GM19193 (cell line): Measurements from ENCODE around the gene N4BP3.

ENCODE experiments used
- POLR2A ChIP-seq: IDR thresholded peaks from 4 replicates; pipeline ENCODE4 v1.6.1; 2011; ENCODE audit not compliant: insufficient read depth, insufficient read length; ENCODE audit errors: extremely low read depth

Gene N4BP3

DNA sequence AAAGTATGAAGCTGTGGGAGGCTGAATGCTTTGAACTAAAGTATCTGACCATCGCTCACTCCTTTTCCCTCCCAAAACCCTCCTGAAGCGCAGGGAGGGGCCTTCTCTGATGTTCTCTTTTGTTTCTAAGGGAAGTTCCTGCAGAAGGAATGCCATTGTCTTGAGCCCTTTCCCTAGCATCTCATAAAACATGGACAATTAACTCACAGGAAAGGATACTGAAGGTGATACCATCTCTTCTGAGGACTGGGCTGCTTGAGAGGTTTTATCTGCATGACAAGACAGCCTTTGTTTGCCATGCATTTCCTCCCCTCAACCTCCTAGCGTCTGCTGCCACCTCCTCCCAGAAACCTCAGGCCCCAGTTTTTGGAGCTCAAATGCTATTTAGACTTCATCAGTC is 13.2 kb downstream of the N4BP3 start:
- TF ChIP-seq POLR2A = no peak

DNA sequence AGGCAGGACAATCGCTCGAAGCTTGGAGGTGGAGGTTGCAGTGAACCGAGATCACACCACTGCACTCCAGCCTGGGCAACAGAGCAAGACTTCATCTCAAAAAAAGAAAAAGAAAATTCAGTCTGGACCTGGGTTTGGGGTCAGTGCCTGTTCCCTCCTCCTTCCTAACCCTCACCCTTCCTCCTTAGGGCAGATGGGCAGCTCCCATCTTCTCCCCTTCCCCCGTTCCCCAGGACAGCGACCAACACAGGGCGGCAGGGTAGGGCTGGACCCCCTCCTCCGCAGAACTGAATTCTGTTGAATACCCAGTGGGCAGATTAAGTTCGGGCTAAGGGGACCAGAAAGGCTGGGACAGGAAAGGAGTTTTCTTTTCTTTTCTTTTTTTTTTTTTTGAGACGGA is 16.0 kb downstream of the N4BP3 start:
- TF ChIP-seq POLR2A = no peak

DNA sequence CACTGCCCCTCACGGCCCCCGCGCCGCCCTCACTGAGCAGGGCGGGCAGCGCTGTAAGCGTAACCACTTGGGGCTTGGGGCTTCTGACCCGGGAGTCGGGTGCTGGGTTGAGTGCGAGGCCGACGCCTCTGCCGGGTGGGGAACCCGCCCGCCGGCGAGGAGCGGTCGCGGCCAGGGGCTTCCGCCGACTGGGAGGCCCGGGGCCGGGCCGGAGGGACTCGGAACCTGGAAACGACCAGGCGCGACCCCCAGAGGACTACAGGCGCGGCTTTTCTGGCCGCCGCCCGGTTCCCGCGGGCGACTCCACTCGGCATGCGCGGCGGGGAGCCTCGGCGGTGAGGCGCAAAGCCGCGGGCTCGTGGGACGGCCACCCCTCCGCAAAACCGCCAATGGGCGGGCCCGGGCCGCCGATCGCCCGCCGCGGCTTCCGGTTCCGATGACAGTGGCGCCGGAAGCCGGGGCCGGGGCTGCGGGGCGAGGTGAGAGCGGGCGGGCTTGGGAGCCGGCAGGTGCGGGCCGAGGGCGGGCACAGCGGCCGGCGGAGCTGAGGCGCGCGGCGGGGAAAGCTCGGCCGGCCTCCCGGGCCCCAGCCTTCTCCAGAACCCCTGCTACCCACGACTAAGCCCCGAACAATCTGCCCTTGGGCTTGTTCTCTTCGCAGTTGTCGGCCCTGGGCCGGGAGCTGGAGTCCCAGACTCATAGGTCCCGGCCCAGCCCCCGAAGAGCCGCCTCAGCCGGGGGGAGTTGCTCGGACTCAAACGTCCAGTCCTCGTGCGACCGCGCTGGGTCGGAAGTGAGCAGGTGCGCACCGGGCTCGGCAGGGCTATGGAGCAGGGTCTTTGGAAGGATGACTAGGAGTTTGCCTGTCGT is 17.5 kb downstream of the N4BP3 start, which contains the start of gene RMND5B:
RMND5B (plus strand) TSS at position 439 of the 870 bp plus-strand sequence. CDS start 7,106 bp downstream, outside the sequence.
- peak; percentile 83 for TF ChIP-seq POLR2A

DNA sequence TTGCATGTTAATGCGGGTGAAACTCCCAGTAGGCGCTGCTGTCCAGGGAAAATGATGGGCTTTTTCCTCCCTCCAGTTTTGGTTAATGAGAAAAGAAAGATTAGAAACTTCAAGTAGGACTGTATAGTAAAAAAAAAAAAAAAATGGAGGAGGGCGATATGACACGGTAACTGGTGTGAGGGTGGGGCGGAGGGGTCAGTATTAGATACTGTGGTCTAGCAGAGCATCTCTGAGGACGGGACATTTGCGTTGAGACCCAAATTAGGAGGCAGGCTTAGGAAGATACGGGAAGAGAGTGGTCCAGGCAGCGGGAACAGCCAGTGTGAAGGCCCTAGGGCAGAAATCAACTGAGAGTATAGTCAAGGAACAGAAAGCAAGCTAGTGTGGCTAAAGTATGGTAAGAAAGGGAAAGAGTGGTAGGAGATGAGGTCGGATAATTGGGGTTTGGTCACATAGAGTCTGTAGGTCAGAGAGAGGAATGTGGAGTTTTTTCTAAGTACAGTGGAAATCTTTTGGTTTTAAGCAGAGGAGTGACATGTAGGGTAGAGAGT is 18.2 kb downstream of the N4BP3 start:
- TF ChIP-seq POLR2A = no peak

DNA sequence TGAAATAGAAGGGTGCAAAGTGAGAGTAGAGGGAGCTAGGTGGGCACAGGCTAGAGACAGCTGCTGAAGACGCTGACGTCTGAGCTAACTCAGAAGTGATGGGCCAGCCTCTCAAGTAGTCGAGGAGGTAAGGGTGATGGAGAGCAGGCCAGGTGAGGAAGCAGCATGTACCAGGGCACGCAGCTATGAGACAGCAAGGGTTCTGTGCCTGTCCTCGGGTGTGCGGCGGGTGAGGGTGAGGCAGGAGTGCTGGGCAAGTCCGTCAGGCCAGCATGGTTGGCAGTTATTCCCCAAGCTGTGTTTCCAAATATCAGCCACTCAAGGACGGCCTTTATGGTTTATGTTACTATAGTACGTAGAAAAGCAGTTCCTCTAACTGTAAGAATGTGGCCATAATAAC is 23.7 kb downstream of the N4BP3 start:
- no peak for TF ChIP-seq POLR2A

DNA sequence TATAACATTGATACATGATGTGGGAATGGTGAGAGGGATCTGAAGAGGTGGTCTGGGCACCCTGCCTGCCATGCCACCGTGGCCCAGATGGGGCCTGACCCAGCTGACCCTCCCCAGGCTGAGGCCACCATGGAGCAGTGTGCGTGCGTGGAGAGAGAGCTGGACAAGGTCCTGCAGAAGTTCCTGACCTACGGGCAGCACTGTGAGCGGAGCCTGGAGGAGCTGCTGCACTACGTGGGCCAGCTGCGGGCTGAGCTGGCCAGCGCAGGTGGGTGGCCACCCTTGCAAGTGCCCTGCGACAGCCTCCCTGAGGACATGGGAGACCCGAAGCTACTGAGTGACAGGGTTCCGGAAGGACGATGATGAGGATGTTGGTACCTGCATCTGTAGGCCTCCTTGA is 24.7 kb downstream of the N4BP3 start:
- no peak for TF ChIP-seq POLR2A

DNA sequence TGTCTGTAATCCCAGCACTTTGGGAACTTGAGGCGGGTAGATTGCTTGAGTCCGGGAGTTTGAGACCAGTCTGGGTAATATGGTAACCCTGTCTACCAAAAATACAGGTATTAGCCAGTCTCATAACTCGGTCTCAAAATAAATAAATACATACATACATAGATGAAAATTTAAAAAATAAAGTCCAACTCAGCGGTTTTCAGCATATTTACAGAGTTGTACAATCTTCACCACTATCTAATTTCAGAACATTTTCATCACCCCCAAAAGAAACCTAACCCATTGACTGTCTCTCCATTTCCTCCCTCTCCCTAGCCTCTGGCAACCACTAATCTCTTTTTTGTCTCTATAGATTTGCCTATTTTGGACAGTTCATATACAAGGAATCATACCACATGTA is 28.2 kb downstream of the N4BP3 start:
- TF ChIP-seq POLR2A = no peak

DNA sequence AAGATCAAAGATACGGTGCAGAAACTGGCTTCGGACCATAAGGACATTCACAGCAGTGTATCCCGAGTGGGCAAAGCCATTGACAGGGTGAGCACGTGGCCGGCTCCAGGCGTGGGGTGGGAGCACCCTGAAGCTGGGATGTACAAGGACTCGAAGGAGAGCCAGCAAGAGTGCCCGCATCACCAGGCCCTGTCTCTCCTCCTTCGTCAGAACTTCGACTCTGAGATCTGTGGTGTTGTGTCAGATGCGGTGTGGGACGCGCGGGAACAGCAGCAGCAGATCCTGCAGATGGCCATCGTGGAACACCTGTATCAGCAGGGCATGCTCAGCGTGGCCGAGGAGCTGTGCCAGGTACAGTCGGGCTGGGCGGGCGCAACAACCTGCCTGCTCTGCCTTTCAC is 29.3 kb downstream of the N4BP3 start:
- TF ChIP-seq POLR2A = no peak

DNA sequence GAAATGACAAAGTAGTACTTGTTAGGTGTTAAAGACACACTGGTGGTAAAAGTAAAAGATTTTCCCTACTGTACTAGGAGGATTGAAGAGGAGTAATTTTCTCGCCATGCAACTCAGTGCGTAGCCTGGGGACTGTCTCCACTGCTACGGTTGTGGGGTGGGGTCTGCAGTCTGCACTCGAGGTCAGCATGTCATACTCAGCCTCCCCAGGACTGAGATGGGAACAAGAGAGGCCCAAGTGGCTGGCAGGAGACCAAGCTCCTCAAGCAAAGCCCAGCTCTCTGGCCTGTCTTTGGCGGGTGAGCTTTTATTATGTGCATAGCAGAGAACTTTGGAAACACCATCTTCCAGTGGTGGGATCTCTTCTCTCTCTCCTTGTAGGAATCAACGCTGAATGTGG is 29.9 kb downstream of the N4BP3 start:
- TF ChIP-seq POLR2A = no peak

DNA sequence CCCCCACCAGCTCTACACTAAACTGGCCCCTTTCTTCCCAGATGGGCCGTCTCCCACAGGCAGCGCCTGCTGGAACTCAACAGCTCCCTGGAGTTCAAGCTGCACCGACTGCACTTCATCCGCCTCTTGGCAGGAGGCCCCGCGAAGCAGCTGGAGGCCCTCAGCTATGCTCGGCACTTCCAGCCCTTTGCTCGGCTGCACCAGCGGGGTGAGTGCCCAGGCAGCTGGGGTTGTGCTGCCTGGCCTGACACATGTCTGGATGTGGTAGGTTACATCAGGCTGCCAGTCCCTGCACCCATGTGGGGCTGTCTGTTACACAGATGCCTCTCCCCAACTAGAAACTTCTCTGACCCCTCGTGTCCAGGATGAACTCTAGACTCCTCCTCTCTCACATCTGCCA is 30.6 kb downstream of the N4BP3 start:
- TF ChIP-seq POLR2A = no peak

DNA sequence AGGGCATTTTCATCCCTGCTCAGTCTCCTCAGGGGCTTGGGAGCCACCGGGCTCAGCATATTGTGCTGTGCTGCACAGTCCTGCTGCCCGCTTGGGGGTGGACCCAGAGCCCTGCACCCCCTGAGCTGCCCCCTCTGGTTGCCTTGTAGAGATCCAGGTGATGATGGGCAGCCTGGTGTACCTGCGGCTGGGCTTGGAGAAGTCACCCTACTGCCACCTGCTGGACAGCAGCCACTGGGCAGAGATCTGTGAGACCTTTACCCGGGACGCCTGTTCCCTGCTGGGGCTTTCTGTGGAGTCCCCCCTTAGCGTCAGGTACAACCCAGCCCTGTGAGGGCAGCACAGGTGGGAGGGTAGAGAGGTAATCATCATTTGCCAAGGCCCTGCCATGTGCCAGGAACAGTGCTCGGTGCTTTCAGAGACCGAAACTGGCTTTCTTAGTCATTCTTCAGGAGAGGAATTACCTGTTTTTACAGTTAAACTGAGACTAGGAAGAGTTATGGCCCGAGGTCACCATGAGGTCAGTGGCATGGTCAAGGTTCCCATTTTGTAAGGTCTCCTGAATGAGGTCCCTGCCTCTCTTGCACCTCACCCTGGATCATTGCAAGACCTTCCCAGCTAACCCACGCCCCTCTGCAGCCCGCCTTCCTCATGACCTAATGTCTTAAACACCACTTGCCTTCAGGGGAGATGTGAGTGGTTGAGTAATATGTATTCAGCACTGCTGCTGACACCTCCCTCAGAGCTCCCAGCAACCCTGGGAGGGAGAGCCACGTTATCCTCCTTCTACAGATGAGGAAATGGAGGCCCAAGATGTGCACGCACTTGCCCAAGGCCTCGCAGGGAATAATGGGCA is 32.9 kb downstream of the N4BP3 start:
- TF ChIP-seq POLR2A = peak; percentile 25

DNA sequence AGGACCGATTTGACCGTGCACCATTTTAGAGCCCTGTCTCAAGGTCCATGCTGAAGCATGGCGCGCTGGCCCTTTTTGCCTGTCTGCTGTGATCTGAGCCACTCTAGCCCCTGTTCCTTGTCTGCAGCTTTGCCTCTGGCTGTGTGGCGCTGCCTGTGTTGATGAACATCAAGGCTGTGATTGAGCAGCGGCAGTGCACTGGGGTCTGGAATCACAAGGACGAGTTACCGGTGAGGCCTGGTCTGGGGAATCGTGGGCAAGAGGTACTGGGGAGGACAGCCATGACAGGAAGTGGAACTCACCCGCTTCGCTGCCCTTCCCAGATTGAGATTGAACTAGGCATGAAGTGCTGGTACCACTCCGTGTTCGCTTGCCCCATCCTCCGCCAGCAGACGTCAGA is 34.1 kb downstream of the N4BP3 start:
- no peak for TF ChIP-seq POLR2A

DNA sequence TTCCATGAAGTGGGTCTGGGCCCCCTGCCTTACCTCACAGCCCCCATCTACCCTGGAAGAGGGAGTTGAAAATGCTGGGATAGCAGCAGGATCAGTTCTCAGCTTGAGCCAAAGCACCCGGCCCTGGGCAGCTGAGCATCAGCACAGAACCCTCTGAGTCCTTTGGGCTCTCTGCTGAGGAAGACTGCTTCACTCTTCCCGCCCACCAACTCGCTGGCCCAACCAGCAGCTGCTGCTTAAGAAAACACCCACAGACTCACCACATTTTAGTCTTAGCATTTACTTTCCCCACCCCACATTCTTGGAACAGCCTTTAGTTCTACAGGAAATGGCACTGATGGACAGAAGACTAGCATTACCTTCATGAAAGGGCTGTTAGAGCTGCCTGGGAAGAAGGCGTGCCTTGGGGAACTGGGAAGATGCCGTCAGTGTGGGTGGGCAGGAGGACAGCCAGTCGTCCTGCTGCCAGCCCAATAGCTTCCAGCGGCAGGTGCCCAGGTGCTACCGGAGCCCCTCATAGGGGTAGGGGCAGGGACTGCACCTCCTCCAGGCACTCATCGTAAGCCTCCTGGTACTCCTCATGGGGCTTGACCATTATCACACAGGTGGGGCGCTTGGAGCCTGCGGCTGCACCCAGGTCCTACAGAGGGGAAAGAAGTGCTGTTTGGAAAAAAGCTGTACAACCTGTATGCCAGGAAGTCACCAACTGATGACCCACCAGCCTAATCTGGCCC is 36.0 kb downstream of the N4BP3 start:
- no peak for TF ChIP-seq POLR2A

DNA sequence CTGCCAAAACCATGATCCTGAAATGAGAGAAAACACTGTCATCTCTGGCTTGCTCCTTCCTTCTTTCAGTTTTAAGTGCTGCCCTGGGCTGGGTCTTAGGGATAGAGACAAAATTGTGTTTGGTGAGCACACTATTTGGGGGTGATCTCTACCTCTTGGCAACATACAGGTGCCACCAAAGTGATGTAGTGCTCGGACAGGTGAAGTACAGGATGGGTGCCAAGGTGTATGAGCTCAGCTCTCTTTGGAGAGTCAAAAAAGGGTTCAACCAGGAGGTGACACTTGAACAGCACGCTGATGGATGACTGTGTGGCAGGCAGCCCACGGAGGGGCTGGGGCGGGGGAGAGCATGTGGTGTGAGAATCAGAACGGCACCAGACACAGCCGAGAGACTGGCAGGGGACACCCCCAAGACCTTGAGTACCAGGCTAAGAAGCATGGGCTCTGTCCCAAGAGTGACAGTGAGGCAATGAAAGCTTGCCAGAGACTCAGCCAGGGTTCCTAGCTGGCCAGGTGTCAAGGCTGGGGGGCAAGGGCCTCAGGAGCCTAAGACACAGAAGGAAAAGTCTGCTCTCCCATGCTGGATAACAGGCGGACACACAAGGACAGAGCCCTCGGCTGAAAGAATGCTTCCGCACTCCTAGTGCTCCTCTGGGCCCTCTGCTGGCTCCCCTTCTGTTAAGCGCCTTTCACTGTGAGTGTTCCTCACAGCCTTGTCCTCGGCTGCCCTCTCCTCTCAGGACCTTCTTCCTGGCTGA is 37.8 kb downstream of the N4BP3 start:
- no peak for TF ChIP-seq POLR2A
